WTC11 (cell line): ENCODE results near the gene GPRC5A.

Source experiments
- NR3C1 ChIP-seq: sonication (generic); formaldehyde crosslinking; conservative IDR thresholded peaks from 2 replicates; pipeline ENCODE4 v1.8.1; 2023; ENCODE audit warnings: low read depth, mild to moderate bottlenecking, missing genetic modification reagents
- ZNF232 ChIP-seq: sonication (generic); formaldehyde crosslinking; IDR thresholded peaks from 2 replicates; pipeline ENCODE4 v1.8.0; 2022; ENCODE audit warnings: mild to moderate bottlenecking, missing genetic modification reagents
- TF ChIP-seq, protein P1 (sequence below): fragments of 200-600 bp; IDR thresholded peaks from 2 replicates; pipeline ENCODE4 v1.8.0; 2022; ENCODE audit warnings: antibody characterized with exemption
- TF ChIP-seq, protein P2 (sequence below): sonication (generic); formaldehyde crosslinking; conservative IDR thresholded peaks from 2 replicates; pipeline ENCODE4 v1.8.1; 2022; ENCODE audit warnings: mild to moderate bottlenecking, missing genetic modification reagents

DNA sequence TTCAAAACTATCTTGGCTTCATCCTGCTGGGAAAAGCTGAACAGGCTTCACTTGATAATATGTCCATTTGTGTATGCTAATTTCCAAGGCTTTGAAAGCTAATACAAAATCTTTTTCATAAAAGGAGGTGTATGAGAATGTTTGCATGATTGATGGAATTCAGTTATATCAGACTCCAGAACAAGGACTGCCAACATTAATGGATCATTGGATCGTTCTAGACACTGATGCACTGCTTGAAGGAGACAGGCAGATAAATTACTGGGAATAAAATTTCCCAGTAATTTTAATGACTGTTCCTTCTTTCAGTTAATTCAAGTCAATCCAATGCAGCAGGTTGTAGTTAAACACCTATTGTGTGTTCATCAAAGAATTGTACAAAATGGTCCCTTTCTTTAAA, 60.1 kb downstream of the GPRC5A start:
- TF ChIP-seq NR3C1 (no peak), ZNF232 (no peak)
- TF ChIP-seq, protein P1, sequence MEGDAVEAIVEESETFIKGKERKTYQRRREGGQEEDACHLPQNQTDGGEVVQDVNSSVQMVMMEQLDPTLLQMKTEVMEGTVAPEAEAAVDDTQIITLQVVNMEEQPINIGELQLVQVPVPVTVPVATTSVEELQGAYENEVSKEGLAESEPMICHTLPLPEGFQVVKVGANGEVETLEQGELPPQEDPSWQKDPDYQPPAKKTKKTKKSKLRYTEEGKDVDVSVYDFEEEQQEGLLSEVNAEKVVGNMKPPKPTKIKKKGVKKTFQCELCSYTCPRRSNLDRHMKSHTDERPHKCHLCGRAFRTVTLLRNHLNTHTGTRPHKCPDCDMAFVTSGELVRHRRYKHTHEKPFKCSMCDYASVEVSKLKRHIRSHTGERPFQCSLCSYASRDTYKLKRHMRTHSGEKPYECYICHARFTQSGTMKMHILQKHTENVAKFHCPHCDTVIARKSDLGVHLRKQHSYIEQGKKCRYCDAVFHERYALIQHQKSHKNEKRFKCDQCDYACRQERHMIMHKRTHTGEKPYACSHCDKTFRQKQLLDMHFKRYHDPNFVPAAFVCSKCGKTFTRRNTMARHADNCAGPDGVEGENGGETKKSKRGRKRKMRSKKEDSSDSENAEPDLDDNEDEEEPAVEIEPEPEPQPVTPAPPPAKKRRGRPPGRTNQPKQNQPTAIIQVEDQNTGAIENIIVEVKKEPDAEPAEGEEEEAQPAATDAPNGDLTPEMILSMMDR, result no peak
- TF ChIP-seq, protein P2, sequence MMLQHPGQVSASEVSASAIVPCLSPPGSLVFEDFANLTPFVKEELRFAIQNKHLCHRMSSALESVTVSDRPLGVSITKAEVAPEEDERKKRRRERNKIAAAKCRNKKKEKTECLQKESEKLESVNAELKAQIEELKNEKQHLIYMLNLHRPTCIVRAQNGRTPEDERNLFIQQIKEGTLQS, result no peak
